Cardiac fibroblast (primary cell): ENCODE results near the gene UNCX.

ENCODE experiments used
- DNase-seq, 2 donors: peaks; one replicate each; pipeline versions ENCODE4 v3.0.0 to v3.0.0-alpha.2; 2010; ENCODE audit warnings: low read depth in 2 of 2
- H3K4me3 ChIP-seq, 2 donors: replicated peaks in 1 of 2; 1 replicate in 1 of 2; 2 replicates in 1 of 2; pipeline ENCODE4 v1.5.1; 2011; ENCODE audit warnings: low read depth in 2 of 2, low read length in 2 of 2, mild to moderate bottlenecking in 2 of 2, moderate library complexity in 1 of 2
- CTCF ChIP-seq: IDR thresholded peaks from one replicate; pipeline ENCODE4 v1.5.1; 2011; ENCODE audit warnings: low read depth, mild to moderate bottlenecking, low read length, inconsistent platforms

The UNCX gene

GRCh38 chr7:1251796-1252539, 19.3 kb downstream of the UNCX start:
- no peak for TF ChIP-seq CTCF
- H3K4me3 ChIP-seq: no peak overlapping the region

GRCh38 chr7:1252540-1253090, 19.9 kb downstream of the UNCX start:
- H3K4me3 ChIP-seq: no peak overlapping the region
- TF ChIP-seq CTCF: no peak
- no peak for DNase-seq

More at GRCh38 chr7:1251796-1252539, 19.3 kb downstream of the UNCX start:
- DNase-seq: no peak

GRCh38 chr7:1253681-1254181, 21.1 kb downstream of the UNCX start:
- TF ChIP-seq CTCF: no peak
- DNase-seq: no peak
- no peak overlapping the region for H3K4me3 ChIP-seq

GRCh38 chr7:1254281-1255079, 21.8 kb downstream of the UNCX start:
- no peak for TF ChIP-seq CTCF
- H3K4me3 ChIP-seq: no peak overlapping the region
- no peak for DNase-seq

GRCh38 chr7:1255080-1255816, 22.6 kb downstream of the UNCX start:
- no peak for TF ChIP-seq CTCF
- no peak for DNase-seq

GRCh38 chr7:1255817-1256340, 23.2 kb downstream of the UNCX start:
- no peak overlapping the region for H3K4me3 ChIP-seq
- DNase-seq: no peak
- no peak for TF ChIP-seq CTCF

More at GRCh38 chr7:1255080-1255816, 22.6 kb downstream of the UNCX start:
- H3K4me3 ChIP-seq: no peak overlapping the region
